GM21786 (cell line): ENCODE results near the gene MBNL2.

Experiments used
- ATAC-seq: cut with Tn5 transposase; IDR thresholded peaks from one replicate; pipeline ENCODE4 v1.9.1; 2021; ENCODE audit not compliant: unreplicated experiment

The MBNL2 gene

GRCh38 chr13:97233499-97233898 lies 11.4 kb downstream of the MBNL2 start:
- no peak for ATAC-seq

GRCh38 chr13:97234236-97234635 lies 12.1 kb downstream of the MBNL2 start:
- no peak for ATAC-seq

GRCh38 chr13:97234742-97235141 lies 12.6 kb downstream of the MBNL2 start:
- ATAC-seq, result no peak

GRCh38 chr13:97235549-97236231 lies 13.6 kb downstream of the MBNL2 start:
- ATAC-seq, result no peak

- ATAC-seq, result no peak
These were observed 15.3 kb downstream of the MBNL2 start for GRCh38 chr13:97237388-97237787.

GRCh38 chr13:97238432-97238831 lies 16.3 kb downstream of the MBNL2 start:
- ATAC-seq, result no peak

GRCh38 chr13:97238883-97239282 lies 16.8 kb downstream of the MBNL2 start:
- ATAC-seq, result no peak

- ATAC-seq, result no peak
These were observed 17.2 kb downstream of the MBNL2 start for GRCh38 chr13:97239306-97239705.

GRCh38 chr13:97239943-97240787 lies 18.0 kb downstream of the MBNL2 start:
- ATAC-seq, result no peak

- no peak for ATAC-seq
These were observed 18.9 kb downstream of the MBNL2 start for GRCh38 chr13:97240788-97241734.

- ATAC-seq, result no peak
These were observed 19.6 kb downstream of the MBNL2 start for GRCh38 chr13:97241761-97242160.

GRCh38 chr13:97242755-97243497 lies 20.8 kb downstream of the MBNL2 start:
- no peak for ATAC-seq

- ATAC-seq, result no peak
These were observed 22.0 kb downstream of the MBNL2 start for GRCh38 chr13:97243915-97244781.

- no peak for ATAC-seq
These were observed 22.9 kb downstream of the MBNL2 start for GRCh38 chr13:97245011-97245410.

- no peak for ATAC-seq
These were observed 24.5 kb downstream of the MBNL2 start for GRCh38 chr13:97246596-97247158.

GRCh38 chr13:97248243-97248642 lies 26.1 kb downstream of the MBNL2 start:
- ATAC-seq, result no peak

GRCh38 chr13:97249093-97249795 lies 27.1 kb downstream of the MBNL2 start:
- ATAC-seq, result no peak

- ATAC-seq, result no peak
These were observed 27.8 kb downstream of the MBNL2 start for GRCh38 chr13:97249796-97250495.
